Endothelial cell of umbilical vein (primary cell): ENCODE data around the gene SULT2A1.
"Not testable (repeated sequence)": the region's sequence is repeated elsewhere in the genome, so short reads cannot be mapped to it uniquely, and the experiment has no call there.

Experiments used
- EZH2 ChIP-seq: IDR thresholded peaks from 2 replicates; pipeline ENCODE4 v1.6.1; 2012; ENCODE audit warnings: borderline replicate concordance, low read depth, mild to moderate bottlenecking, moderate library complexity, low read length, inconsistent platforms; ENCODE audit not compliant: severe bottlenecking
- FOS ChIP-seq: IDR thresholded peaks from 2 replicates; pipeline ENCODE4 v1.6.1; 2011; ENCODE audit warnings: mild to moderate bottlenecking, low read length, moderate library complexity, borderline replicate concordance; ENCODE audit not compliant: insufficient read depth
- POLR2A ChIP-seq: IDR thresholded peaks from 2 replicates; pipeline ENCODE4 v1.6.1; 2012; ENCODE audit warnings: low read depth, mild to moderate bottlenecking, control low read depth, low read length
- POLR2AphosphoS5 ChIP-seq: IDR thresholded peaks from 2 replicates; pipeline ENCODE4 v1.6.1; 2012; ENCODE audit warnings: low read depth, mild to moderate bottlenecking, control low read depth, low read length, moderate library complexity; ENCODE audit not compliant: insufficient read depth
- TF ChIP-seq, protein P1 (sequence below), 2 donors: IDR thresholded peaks; 1 replicate in 1 of 2; 2 replicates in 1 of 2; pipeline ENCODE4 v1.5.1; 2011; ENCODE audit warnings: low read length in 2 of 2, mild to moderate bottlenecking in 2 of 2, moderate library complexity in 2 of 2, control low read depth in 1 of 2, inconsistent platforms in 1 of 2, low read depth in 1 of 2; ENCODE audit not compliant: insufficient read depth in 1 of 2; ENCODE audit errors: extremely low read depth in 1 of 2

DNA sequence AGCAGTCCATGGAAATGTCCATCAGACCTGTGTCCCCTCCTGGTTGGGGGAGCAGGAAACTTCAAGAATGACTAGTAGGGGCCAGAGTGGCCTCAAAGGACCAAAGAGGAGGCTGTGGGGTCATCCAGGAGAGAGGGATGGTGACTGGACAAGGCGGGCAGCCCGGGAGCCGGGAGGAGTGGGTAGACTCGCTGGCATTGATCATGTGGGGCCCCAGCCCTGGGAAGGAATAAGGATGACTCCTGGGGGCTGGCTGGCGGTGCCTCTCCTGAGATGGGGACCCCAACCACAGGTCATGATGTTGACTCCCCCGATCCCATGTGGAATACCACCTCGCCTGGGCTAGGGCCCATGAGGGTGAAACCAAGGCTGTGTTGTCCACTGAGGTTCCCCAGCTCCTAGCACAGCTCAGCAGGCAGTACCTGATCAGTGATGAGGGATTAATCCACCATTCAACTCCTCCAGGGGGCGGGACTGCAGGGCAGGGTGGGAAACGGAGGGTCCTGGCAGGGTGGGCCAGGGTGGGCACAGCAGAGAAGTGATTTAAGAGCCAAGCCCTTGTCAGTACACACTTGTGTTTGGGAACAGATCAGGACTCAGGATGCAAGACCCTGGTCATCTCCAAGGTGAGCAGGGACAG lies 27.3 kb downstream of the SULT2A1 start, which contains the start of gene TPRX2:
- TF ChIP-seq, protein P1, sequence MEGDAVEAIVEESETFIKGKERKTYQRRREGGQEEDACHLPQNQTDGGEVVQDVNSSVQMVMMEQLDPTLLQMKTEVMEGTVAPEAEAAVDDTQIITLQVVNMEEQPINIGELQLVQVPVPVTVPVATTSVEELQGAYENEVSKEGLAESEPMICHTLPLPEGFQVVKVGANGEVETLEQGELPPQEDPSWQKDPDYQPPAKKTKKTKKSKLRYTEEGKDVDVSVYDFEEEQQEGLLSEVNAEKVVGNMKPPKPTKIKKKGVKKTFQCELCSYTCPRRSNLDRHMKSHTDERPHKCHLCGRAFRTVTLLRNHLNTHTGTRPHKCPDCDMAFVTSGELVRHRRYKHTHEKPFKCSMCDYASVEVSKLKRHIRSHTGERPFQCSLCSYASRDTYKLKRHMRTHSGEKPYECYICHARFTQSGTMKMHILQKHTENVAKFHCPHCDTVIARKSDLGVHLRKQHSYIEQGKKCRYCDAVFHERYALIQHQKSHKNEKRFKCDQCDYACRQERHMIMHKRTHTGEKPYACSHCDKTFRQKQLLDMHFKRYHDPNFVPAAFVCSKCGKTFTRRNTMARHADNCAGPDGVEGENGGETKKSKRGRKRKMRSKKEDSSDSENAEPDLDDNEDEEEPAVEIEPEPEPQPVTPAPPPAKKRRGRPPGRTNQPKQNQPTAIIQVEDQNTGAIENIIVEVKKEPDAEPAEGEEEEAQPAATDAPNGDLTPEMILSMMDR (IDR thresholded peaks at IDR 0.05; ENCODE audit: extremely low read depth in 1 of 2, insufficient read depth in 1 of 2, low read depth in 1 of 2, low read length in 2 of 2), result not testable (repeated sequence)
- TF ChIP-seq POLR2A, POLR2AphosphoS5, EZH2, FOS: not testable (repeated sequence)
